ENCODE measurements around the gene OSCP1.
A peak's percentile ranks its signal among the peaks of the same experiment; 100 is the strongest.

OSCP1 gene

DNA sequence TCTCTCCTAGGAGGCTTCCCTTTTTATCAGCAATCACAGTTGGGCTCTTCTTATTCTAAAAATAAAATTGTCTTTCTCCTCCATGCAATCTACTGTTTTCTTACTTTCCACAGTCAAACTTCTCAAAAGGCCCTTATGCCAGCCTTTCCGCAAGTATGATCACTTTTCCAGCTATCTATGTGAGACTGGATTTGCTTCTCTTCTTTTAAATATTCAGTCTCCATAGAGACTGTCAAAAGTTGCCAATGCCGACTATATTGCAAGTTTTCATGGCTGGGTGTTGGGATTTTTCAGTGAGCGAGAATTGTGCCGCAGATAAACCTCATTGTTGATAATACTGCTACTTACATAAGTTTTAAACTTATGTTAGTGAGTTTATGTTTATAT lies 47.8 kb downstream of the OSCP1 start:
- TF ChIP-seq, protein P1, sequence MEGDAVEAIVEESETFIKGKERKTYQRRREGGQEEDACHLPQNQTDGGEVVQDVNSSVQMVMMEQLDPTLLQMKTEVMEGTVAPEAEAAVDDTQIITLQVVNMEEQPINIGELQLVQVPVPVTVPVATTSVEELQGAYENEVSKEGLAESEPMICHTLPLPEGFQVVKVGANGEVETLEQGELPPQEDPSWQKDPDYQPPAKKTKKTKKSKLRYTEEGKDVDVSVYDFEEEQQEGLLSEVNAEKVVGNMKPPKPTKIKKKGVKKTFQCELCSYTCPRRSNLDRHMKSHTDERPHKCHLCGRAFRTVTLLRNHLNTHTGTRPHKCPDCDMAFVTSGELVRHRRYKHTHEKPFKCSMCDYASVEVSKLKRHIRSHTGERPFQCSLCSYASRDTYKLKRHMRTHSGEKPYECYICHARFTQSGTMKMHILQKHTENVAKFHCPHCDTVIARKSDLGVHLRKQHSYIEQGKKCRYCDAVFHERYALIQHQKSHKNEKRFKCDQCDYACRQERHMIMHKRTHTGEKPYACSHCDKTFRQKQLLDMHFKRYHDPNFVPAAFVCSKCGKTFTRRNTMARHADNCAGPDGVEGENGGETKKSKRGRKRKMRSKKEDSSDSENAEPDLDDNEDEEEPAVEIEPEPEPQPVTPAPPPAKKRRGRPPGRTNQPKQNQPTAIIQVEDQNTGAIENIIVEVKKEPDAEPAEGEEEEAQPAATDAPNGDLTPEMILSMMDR (IDR thresholded peaks at IDR 0.05; ENCODE audit: control extremely low read depth, extremely low read depth, low read depth, missing control alignments) = no peak
- DNase-seq (ENCODE audit: extremely low spot score) = no peak
- POLR2A ChIA-PET = no interaction called here
- CTCF ChIA-PET = interaction anchor here (1.3 to 1.8 kb wide), 2 partner anchors 17 to 60 kb away, joined by 5 to 6 read pairs; no protein-coding TSS in a partner anchor

DNA sequence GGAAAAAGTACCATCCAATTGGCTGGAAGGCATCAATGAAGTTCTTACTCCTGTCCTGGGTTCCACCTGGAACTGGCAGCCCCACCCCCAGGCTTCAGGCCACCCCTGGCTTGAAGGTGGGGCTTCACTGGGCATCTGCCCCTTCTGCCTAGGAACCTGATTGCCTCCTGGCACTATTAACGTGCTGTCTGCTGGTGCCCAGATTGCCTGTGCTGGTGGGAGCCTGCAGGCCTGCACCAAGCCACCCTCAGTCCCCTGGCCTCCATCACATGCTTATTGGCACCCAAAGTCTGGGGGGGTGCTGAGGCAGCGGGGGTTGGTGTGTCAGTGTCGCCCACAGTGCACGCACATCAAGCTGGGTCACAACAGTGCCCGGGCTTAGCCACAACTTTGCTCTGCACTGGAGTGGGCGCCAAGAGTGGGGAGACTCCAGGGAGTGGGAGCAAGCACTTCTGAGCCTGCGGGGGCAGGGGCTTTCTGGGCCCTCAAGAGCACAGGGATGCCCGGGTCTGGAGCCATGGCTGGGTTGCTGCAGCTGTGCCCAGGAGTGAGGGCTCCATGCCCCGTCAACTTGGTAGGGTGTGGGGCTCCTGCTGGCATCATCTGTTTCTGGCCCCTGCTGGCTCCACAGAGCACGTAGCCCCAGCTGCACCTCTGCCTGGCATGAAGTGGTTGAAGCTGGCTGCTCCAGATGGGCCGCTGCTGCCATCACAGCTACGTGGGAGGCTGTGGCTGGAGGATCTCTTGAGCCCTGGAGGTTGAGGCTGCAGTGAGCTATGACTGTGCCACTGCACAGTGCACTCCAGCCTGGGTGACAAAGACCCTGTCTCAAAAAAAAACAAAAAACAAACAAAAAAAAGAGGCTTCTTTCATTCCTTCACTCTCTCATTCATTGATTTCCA lies 48.4 kb downstream of the OSCP1 start:
- TF ChIP-seq, protein P1 (IDR thresholded peaks at IDR 0.05; ENCODE audit: control extremely low read depth, extremely low read depth, low read depth, missing control alignments) = no peak
- ChIA-PET CTCF (interaction anchor here (1.4 to 1.8 kb wide), 3 partner anchors 18 to 59 kb away, joined by 3 to 5 read pairs (median 5); no protein-coding TSS in a partner anchor), POLR2A (interaction anchor here (2.2 kb wide), 1 partner anchor 15 kb away, joined by 11 read pairs; no protein-coding TSS in a partner anchor)
- DNase-seq (ENCODE audit: extremely low spot score) = no peak

DNA sequence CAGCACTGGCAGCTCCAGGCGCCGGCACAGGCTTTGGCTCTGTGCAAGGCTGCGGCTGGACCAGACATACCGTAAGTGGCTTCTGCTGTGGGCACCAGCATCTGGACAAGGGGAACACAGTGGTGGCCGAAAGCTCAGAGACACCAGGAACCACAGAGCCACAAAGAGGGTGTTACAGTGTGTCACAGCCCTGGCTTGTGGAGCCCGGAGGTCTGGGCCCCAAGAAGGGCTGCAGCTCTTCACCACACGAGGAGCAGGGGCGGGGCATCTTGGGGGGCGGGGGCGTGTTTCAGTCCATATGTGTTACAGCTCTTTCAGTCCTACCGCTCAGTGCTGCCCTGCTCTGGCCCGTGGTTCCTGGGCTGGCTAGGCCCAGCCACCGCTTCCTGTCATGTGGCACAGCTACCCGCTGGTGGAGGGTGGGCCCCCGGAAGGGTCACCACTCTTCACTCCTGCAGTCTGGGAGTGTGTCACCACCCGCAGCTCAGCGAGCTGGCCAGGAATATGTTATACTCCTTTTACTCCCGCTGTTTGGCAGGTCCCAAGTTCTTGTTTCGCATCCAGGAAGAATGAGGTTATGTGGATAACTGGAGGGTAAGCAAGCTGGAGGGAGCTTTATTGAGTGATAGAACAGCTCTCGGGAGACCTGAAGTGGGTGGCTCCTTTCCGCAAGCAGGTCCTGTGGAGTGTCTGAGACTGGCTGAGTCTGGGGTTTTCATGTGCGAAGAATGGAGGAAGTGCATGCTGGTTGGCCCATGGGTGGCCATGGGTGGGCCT lies 49.2 kb downstream of the OSCP1 start:
- CTCF ChIA-PET = interaction anchor here (0.8 to 1.8 kb wide), 7 partner anchors 14 to 266 kb away, joined by 3 to 9 read pairs (median 4); partner anchors contain the start of gene TRAPPC3
- POLR2A ChIA-PET = interaction anchor here (0.6 to 2.2 kb wide), 3 partner anchors 11 to 236 kb away, joined by 4 to 11 read pairs (median 5); no protein-coding TSS in a partner anchor
- DNase-seq (ENCODE audit: extremely low spot score) = peak; percentile 66

DNA sequence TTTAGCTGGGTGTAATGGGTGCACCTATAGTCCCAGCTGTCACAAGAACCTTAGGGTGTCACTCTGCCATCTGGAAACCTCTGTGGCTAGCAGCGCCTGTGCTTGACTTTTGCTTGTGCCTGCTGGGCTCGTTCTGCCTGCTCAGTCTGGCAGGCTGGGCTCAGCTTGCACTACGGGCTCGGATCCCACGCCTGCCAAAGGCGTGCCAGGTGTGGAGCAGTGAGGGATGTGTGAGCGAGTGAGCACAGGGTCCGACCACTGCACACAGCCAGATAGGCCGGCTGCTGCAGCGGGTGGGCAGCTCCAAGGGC lies 49.8 kb downstream of the OSCP1 start:
- CTCF ChIA-PET = interaction anchor here (0.8 to 2.2 kb wide), 10 partner anchors 14 to 266 kb away, joined by 3 to 9 read pairs (median 4); partner anchors contain the start of gene TRAPPC3
- no peak for DNase-seq (ENCODE audit: extremely low spot score)
- TF ChIP-seq, protein P1 (IDR thresholded peaks at IDR 0.05; ENCODE audit: control extremely low read depth, extremely low read depth, low read depth, missing control alignments) = no peak
- POLR2A ChIA-PET = interaction anchor here (0.6 to 2.2 kb wide), 3 partner anchors 12 to 235 kb away, joined by 4 to 11 read pairs (median 5); no protein-coding TSS in a partner anchor

More for the DNA sequence above, 49.2 kb downstream of the OSCP1 start:
- TF ChIP-seq, protein P1 (IDR thresholded peaks at IDR 0.05; ENCODE audit: control extremely low read depth, extremely low read depth, low read depth, missing control alignments) = no peak

DNA sequence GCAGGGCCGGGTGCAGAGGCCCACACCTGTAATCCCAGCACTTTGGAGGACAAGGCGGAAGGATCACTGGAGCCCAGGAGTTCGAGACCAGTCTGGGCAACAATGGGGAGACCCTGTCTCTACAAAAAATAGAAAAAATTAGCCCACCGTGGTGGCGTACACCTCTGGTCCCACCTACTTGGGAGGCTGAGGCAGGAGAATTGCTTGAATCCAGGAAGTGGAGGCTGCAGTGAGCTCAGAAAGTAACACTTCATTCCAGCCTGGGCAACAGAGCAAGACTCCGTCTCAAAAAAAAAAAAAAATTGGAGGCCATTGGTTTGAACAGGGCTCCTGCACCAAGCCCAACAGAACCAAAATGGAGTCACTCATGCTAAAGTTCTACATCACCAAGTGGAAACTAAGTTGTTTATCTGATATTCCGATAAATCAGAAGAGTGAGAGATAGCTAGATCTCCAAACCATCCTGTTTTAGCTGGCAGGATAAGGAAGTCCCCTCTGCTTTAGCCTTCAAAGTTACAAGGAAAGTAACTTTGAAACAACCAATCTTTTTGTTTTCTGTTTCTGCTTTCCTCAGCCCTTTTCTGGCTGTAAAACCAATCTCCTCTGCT lies 51.8 kb downstream of the OSCP1 start:
- DNase-seq (ENCODE audit: extremely low spot score) = no peak
- TF ChIP-seq, protein P1 (IDR thresholded peaks at IDR 0.05; ENCODE audit: control extremely low read depth, extremely low read depth, low read depth, missing control alignments) = no peak
- POLR2A ChIA-PET = interaction anchor here (2.6 kb wide), 1 partner anchor 12 kb away, joined by 15 read pairs; no protein-coding TSS in a partner anchor
- CTCF ChIA-PET = interaction anchor here (0.8 to 3.3 kb wide), 4 partner anchors 12 to 56 kb away, joined by 4 to 11 read pairs (median 7); no protein-coding TSS in a partner anchor
